Stimulated activated CD4-positive, alpha-beta T cell treated with anti-CD3 and anti-CD28 coated beads, Interleukin-1b, Interleukin-23, amount 100 ng/mL, for 1 hour (primary cell): ENCODE data around the gene TMEM26.
"Not testable (repeated sequence)": the region's sequence is repeated elsewhere in the genome, so short reads cannot be mapped to it uniquely, and the experiment has no call there.

Source experiments
- DNase-seq, 2 donors: peaks; one replicate each; pipeline ENCODE4 v3.0.0-alpha.2; 2020; ENCODE audit warnings: low read depth in 2 of 2

The TMEM26 gene

DNA sequence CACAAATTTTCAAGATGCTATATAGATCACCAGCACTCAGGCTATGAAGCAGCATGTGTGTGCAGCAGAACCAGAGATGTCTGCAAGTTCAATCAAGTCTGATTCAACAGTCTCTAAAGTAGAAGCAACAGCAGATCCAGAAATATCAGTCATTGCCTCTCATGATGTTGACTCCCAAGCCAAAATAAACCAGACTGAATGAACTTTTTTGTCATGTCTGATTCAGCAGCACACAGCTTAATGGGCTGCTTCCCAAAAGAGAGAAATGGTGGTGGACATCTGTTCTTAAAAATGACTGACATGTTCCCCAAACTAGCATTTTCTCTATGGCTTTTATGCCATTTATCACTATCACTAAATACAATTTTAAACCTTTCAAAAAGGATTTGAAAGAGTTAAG, 53.8 kb downstream of the TMEM26 start:
- no peak for DNase-seq

DNA sequence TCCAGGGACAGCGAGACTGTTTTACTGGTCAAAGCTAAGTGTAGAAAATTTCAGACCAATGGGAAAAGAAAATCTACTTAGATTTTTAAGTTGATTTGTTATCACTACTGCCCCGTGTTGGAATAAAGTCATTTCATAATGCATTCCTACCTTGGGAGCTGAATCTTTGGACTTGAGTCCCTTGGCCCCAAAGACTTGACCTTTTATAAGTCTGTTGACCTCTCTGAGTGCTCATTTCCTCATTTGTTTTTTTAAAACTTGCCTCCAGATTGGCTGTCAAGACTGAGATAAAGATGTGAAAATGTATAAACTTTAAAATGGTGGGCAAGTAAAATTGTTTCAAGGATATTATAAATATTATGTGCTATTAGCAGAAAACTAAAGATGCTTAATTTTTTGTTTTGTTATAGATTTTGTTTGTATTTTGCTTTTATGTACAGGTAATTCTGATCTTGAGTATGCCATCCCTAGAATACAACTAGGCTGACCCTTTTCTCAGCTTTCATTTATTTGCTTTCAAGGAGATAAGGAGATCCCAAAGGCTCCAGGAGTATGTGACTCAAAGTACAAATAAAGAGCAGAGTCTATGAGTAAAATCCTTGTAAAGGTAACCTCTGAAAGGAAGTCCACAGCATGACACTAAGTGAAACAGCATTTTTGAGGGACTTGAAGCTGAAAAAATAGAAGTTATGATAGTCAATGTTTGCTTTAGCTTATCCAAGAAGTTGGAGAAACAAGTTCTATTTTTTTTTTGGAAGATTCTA, 54.6 kb downstream of the TMEM26 start:
- DNase-seq, result no peak

DNA sequence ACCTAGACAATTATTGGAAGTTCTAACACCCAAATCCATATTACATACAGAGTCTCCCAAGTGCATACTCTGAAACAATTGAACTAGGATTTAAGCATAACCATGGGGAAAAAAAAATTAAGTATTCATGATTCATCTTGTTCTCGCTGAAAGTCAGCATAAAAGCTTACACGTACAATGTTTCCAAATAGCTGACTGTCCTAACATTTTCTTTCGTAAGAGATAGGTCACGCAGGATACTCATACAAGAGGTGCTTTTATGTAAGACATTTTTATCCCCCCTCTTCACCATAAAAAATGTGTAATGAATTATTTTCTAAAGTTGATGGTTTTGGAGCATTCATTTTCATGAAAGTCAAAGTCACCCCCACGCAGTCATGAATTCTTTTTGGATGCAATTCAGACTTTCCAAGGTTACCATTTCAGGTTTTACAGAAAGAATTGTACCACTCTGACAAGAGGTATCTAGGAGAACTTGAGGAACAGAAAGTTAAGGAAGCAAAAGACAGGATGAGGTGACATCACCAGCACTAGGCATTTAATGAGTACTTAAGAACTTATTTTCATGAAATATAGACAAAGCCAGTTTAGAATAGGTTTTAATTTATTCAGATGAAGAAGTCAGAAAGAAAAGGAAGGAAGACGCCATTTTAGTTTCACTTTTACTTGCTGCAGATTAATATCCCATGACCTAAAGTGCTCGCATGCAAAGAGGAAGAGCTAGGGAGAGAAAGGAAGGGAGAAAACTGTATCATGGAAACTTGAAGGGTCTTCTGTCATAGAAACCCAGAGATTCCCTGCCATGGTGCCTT, 55.8 kb downstream of the TMEM26 start:
- no peak for DNase-seq

DNA sequence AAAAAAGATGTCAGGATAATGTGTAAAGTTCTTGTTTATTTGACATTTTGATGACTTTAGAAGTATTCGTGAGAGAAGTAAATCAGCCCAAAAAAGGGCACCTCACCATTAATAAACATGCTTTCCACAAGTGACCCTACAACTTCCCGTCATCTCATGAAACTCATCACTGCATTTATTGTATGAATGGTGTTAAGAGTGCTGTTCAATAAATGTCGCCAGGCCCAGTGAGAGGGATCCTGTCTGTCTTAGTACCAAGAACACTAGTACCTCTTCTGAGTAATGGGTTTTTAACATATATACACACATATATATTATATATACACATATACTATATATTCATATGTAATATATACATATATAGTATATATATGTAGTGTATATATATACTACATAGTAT, 61.9 kb downstream of the TMEM26 start:
- DNase-seq, result no peak

DNA sequence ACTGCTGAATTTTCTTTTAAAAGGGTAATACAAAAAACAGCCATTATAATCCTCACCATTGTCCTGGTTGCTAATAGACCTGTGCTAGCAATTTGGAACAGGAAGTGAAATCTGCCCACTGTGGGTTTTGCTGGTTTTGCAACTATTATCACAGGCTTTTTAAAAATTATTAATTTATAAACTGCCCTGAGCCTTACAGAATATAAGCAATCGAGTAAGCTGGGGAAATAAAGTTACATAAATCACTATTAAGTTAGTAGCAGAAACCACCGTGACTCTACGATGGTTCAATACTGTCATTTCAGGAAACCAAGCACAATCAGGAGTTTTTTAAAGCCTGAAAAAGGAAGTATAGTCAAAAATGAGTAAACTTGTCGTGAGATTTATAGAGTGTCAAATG, 62.3 kb downstream of the TMEM26 start:
- DNase-seq, result no peak

DNA sequence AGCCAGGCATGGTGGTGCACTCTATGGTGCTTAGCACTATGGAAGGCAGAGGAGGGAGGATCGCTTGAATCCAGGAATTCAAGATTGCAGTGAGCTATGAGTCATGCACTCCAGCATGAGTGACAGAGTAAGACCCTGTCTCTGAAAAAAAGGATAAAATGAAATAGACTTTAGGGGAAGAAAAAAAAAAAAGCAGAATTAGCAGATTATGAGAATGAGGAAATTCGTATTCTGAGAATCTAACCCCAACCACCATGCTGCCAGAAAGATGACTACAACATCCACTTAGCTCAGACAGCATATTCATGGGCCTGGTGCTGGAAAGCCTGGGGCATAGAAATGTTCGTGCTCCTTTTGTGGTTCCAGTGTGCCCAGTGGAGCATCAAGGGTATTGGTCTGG, 63.3 kb downstream of the TMEM26 start:
- DNase-seq, result no peak

DNA sequence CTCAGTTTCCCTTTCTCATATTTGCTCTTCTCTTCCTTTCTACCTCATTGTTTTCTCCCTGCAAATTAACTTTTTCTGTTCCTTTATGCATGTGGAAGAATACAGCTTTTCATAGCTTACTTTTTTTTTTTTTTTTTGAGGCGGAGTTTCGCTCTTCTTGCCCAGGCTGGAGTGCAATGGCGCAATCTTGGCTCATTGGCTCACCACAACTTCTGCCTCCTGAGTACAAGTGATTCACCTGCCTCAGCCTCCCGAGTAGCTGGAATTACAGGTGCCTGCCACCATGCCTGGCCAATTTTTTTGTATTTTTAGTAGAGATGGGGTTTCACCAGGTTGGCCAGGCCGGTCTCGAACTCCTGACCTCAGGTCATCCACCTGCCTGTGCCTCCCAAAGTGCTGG, 64.2 kb downstream of the TMEM26 start:
- not testable (repeated sequence) for DNase-seq

DNA sequence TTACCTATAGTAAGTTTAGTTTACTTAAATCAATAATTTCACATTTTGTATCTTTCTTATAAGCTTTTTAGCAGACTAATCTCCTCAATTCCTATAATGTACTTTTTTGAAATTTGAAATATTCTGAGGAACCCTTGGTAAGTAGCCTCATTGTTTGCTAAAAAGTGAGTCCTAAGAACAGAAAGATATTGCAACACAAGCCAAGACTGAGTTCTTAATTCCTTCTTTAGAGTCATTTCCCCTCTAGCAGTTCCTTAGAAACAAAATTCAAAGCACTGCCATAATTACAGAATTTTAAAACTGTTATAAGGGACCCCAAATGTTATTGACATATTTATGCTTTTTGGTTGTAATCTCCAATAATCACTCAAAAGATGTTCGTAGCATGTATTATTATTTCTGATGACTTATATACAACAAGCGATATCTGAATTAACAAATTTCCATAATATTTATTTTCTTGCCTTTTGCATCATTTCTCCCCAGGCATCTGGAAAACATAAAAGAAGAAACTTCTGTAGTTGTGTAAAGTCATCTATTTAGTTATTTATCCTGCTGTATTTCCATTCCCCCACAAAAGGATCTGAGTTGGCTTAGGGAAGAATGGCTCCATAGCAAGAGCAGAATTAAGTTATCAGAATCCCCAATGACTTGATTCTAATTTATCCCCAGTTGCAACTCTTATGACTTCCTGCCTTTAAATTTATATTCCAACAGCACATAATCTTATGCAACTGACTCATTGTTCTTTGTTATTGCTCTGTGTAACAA, 67.8 kb downstream of the TMEM26 start:
- no peak for DNase-seq

DNA sequence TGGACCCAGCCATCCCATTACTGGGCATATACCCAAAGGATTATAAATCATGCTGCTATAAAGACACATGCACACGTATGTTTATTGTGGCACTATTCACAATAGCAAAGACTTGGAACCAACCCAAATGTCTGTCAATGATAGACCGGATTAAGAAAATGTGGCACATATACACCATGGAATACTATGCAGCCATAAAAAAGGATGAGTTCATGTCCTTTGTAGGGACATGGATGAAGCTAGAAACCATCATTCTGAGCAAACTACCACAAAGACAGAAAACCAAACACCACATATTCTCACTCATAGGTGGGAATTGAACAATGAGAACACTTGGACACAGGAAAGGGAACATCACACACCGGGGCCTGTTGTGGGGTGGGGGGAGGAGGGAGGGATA, 72.0 kb downstream of the TMEM26 start:
- DNase-seq, result not testable (repeated sequence)

DNA sequence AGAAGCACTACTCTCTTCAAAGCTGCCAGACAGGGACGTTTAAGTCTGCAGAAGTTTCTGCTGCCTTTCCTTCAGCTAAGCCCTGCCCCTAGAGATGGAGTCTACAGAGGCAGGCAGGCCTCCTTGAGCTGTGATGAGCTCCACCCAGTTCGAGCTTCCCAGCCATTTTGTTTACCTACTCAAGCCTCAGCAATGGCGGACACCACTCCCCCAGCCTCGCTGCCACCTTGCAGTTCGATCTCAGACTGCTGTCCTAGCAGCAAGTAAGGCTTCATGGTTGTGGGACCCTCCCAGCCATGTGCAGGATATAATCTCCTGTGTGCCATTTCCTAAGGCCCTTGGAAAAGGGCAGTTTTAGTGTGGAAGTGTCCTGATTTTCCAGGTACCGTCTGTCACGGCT, 74.3 kb downstream of the TMEM26 start:
- DNase-seq, result no peak

DNA sequence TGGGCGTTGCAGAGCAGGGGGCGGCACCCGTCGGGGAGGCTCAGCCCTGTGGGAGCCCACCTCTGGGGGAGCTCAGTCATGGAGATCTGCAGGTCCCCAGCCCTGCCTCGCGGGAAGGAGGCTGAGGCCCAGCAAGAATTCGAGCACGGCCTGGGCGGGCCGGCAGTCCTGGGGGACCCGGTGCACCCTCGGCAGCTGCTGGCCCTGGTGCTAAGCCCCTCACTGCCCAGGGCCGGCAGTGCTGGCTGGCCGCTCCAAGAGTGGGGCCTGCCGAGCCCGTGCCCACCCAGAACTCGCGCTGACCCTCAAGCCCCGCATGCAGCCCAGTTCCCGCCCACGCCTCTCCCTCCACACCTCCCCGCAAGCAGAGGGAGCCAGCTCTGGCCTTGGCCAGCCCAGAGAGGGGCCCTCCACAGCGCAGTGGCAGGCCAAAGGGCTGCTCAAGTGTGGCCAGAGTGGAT, 76.2 kb downstream of the TMEM26 start:
- DNase-seq, result no peak

DNA sequence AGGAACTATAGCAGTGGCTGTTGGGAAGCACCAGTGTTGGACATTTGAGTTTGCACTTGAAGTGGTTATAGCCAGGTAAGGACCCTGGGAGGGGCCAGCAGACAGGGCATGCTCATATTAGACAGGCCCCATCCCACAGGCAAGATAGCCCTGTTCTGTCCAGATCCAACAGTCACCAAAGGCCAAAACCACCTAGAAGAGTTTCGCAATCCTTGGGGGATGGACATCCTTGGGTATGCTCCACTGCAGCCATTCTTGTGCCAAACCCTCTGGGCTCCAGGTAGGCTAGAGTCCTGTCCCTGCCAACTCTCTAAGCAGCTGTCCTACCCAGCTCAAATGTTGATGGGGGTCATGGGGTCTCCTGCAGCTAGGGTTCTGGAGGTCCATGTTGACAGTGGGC, 76.8 kb downstream of the TMEM26 start:
- DNase-seq, result no peak

DNA sequence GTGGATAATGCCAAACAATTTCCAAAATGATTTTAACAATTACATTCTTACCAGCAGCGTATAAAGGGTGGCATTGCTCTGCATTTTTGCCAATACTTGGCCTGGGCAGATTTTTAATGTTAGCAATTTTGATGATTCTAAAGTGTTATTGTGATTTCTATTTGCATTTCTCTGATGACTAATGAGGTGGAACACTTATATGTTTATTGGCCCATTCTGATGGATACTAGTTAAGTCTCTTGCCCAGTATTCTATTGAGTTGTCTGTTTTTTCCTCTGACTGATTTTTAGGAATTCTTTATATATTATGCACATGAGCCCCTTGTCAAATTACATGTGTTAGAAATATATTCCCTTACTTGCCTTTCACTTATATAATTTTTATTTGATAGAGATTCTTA, 86.8 kb downstream of the TMEM26 start:
- DNase-seq, result no peak

DNA sequence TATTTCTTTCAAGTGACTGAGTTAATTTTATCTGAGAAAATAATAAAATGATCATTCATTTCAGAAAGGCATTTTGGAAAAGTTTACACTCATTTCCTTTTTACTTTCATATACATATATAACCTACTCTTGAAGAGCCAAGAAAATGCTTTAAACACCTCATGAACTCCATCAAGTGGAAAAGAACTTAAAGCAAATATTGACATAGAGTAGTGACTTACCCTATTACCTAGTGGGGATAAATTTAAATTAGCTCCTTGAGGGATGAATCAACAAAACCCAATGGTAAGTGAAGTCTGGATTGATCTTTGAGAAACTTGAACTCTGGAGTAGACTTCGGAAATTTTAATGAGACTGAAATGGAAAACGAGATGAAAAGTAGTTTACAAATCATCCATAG, 88.6 kb downstream of the TMEM26 start:
- DNase-seq, result no peak

DNA sequence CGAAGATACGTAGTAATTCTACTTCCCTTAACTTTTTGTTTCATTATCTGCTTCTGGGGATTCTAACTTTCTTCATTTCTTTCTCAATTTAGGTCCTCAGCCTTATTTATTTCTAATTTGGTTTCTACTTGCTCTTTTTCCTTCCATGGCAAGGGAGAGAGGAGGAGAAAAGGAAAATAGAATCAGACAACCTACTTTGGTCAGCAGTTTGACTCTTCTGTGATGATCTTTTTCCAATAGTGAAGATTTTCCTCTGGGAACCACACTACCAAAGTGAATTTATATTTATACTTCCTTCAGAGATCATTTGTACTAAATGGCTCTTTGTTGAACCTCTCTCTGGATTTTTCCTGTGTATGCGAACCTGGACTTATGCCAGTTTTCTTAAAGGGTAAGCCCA, 90.2 kb downstream of the TMEM26 start:
- no peak for DNase-seq

DNA sequence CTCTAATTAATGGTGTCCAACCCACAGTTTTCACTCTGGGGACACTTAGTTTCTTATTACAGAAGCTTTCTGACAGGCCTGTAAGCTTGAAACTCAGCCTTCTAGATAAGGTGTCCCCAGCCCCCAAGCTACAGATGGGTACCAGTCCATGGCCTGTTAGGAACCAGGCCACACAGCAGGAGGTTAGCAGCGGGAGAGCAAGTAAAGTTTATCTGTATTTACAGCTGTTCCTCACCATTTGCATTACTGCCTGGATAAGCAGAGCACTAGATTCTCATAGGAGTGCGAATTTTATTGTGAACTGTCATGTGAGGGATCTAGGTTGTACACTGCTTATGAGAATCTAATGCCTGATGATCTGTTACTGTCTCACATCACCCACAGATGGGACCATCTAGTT, 93.7 kb downstream of the TMEM26 start:
- no peak for DNase-seq

DNA sequence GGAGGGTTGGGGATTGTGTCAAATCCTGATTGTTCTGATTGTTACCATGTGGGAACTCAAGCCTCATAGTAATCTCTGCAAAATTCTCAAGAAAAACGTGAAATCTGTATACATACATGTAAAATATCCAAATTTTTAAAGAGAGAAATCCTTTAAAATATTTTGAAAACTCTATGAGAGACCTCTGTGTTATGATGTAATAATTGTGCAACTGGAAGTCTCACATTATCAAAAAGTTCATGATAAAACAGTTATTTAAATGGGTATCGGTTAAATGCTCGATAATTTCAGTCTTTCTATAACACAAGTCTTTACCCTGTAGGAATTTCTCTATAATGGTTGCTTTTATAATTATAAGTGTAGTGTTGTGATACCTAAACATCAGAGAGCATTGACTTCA, 95.5 kb downstream of the TMEM26 start:
- DNase-seq, result no peak
